Activated B cell treated with CpG ODN at 0.5 μM for 24 hours (primary cell): Measurements from ENCODE around the gene POLR3GL. TPM values are rescaled to one million over a fixed set of nuclear protein-coding genes. Genes with fewer than 3 reads are reported as not detected.
"Not testable (repeated sequence)": the region's sequence is repeated elsewhere in the genome, so short reads cannot be mapped to it uniquely, and the experiment has no call there.

ENCODE experiments used
- ATAC-seq: fragments of 200-7000 bp; cut with Tn5 transposase; one replicate; pipeline ENCODE4 v1.10.0; 2021; ENCODE audit warnings: low read depth, mild to moderate bottlenecking, moderate library complexity
- CTCF ChIA-PET: fragments of 350-600 bp; sonication (Branson Sonifier 250); formaldehyde crosslinking; loops from one replicate; lab custom pipeline; 2021; ENCODE audit warnings: antibody characterized with exemption; lab: Charles Lee
- POLR2A ChIA-PET: fragments of 350-600 bp; sonication (Branson Sonifier 250); formaldehyde crosslinking; loops from one replicate; lab custom pipeline; 2021; ENCODE audit warnings: antibody characterized with exemption; lab: Charles Lee
- DNase-seq: peaks from one replicate; pipeline ENCODE4 v3.0.0; 2022
- H3K27ac Mint-ChIP-seq: one replicate; pipeline ENCODE4 v1.8.0; 2020; ENCODE audit warnings: mixed read lengths
- H3K27me3 Mint-ChIP-seq: one replicate; pipeline ENCODE4 v1.8.0; 2021; ENCODE audit warnings: mixed read lengths
- H3K36me3 Mint-ChIP-seq: one replicate; pipeline ENCODE4 v1.8.0; 2021; ENCODE audit warnings: low read depth, mixed read lengths
- H3K4me1 Mint-ChIP-seq: one replicate; pipeline ENCODE4 v1.8.0; 2021; ENCODE audit warnings: mixed read lengths
- H3K4me3 Mint-ChIP-seq: one replicate; pipeline ENCODE4 v1.8.0; 2020; ENCODE audit warnings: mild to moderate bottlenecking, mixed read lengths
- H3K9me3 Mint-ChIP-seq: one replicate; pipeline ENCODE4 v1.8.0; 2020; ENCODE audit warnings: mixed read lengths
- CTCF ChIP-seq: fragments of 200-600 bp; IDR thresholded peaks from one replicate; pipeline ENCODE4 v1.8.0; 2022; ENCODE audit warnings: antibody characterized with exemption, mild to moderate bottlenecking
- intact Hi-C: fragments of 100-400 bp; cut with micrococcal nuclease; formaldehyde crosslinking; loops from one replicate; pipeline ENCODE4 v1.15.1; 2024
- total RNA-seq: library from RNA; stranded (reverse); gene quantifications from 2 replicates; pipeline ENCODE4 v1.2.3, GENCODE V29; 2022

Gene POLR3GL
- total RNA-seq, 1 donor from 2014 or later: 22.7 TPM

DNA sequence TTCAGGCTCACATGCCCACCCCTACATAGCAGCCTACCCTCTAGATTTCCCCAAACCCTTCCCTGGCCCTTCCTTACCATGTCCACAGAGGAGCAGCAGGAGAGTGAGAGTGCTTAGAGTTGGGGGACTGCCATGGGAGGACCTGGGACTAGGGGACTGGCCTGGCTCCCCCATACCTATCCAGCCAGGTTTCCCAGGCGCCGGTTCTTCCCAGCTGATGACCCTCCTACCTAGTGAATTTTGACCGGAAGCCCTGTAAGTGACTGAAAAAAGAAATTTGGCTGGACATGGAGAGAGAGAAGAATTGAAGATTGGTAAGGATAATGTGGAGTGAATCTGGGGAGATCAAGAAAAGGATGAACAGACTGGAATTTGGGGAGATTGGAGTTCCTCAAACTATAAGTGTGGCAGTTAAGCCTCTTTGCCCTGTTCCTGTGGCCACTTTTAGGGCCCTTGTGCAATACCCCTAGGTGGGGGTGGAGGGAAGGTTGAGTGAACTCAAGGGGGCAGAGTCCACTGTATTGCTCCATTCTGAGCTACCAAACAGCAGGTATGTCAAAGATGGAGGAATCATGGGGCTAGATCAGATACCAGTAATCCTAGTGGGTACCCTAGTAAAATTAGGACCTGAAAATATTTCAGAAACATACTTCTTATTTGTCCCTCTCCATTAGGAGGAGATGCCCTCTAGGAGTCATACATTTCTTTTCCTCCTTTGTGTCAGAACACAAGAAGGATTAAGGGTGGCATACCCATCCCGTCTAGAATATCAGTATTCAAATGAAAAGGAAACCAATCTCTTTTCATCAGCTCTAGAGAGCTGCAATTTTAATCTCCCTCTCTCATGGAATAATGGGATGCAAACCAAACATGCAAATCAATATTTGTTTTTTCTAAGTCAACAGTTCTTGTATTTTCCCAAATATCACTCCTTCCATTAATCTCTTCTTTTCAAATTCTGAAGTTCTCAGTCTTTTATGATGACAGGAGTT is 55.9 kb downstream of the POLR3GL start:
- Mint-ChIP-seq H3K9me3 (no peaks in the 10 kb centered on the region), H3K4me1 (peaks cover 8% of the 10 kb centered on the region), H3K4me3 (peak overlapping the region; percentile 71), H3K36me3 (no peaks in the 10 kb centered on the region), H3K27ac (no peak overlapping the region), H3K27me3 (peaks cover 48% of the 10 kb centered on the region)
- CTCF ChIA-PET: interaction anchor here (0.7 to 1.2 kb wide), 2 partner anchors 12 to 41 kb away, joined by 3 read pairs; no protein-coding TSS in a partner anchor
- POLR2A ChIA-PET: interaction anchor here (0.6 kb wide), 2 partner anchors 24 to 302 kb away, joined by 5 to 7 read pairs; no protein-coding TSS in a partner anchor
- no peak for TF ChIP-seq CTCF
- ATAC-seq (no peak), DNase-seq (no peak)
- intact Hi-C loops: no loop called here

GRCh38 chr1:146021050-146021445 is 56.6 kb downstream of the POLR3GL start:
- no peaks in the 10 kb centered on the region for H3K9me3 Mint-ChIP-seq
- intact Hi-C loops: no loop called here
- ATAC-seq (no peak), DNase-seq (no peak)
- ChIA-PET CTCF (interaction anchor here (1.2 kb wide), 1 partner anchor 12 kb away, joined by 3 read pairs; no protein-coding TSS in a partner anchor), POLR2A (interaction anchor here (0.6 to 0.9 kb wide), 2 partner anchors 12 to 303 kb away, joined by 7 to 8 read pairs; no protein-coding TSS in a partner anchor)
- TF ChIP-seq CTCF: no peak
- peaks cover 49% of the 10 kb centered on the region for H3K27me3 Mint-ChIP-seq
- H3K4me1 Mint-ChIP-seq: peaks cover 8% of the 10 kb centered on the region
- no peak overlapping the region for H3K4me3 Mint-ChIP-seq
- no peaks in the 10 kb centered on the region for H3K36me3 Mint-ChIP-seq
- no peak overlapping the region for H3K27ac Mint-ChIP-seq

GRCh38 chr1:146021622-146022402 is 57.3 kb downstream of the POLR3GL start, which contains the start of gene HJV:
Gene HJV, minus strand, starts transcription at chr1:146021735. Its CDS starts 1,504 bp downstream, at chr1:146020231.
- TF ChIP-seq CTCF: no peak
- no peak for DNase-seq
- no peak for ATAC-seq
- Mint-ChIP-seq H3K27me3 (peaks cover 48% of the 10 kb centered on the region), H3K36me3 (no peaks in the 10 kb centered on the region), H3K4me3 (no peak within 1 kb of the TSS), H3K9me3 (no peaks in the 10 kb centered on the region), H3K4me1 (peaks cover 8% of the 10 kb centered on the region), H3K27ac (no peak within 1 kb of the TSS)
- CTCF ChIA-PET: interaction anchor here (0.7 to 1.3 kb wide), 4 partner anchors 11 to 44 kb away, joined by 3 to 4 read pairs (median 3); no protein-coding TSS in a partner anchor
- intact Hi-C loops: no loop called here
- POLR2A ChIA-PET: interaction anchor here (0.9 kb wide), 1 partner anchor 11 kb away, joined by 8 read pairs; no protein-coding TSS in a partner anchor

DNA sequence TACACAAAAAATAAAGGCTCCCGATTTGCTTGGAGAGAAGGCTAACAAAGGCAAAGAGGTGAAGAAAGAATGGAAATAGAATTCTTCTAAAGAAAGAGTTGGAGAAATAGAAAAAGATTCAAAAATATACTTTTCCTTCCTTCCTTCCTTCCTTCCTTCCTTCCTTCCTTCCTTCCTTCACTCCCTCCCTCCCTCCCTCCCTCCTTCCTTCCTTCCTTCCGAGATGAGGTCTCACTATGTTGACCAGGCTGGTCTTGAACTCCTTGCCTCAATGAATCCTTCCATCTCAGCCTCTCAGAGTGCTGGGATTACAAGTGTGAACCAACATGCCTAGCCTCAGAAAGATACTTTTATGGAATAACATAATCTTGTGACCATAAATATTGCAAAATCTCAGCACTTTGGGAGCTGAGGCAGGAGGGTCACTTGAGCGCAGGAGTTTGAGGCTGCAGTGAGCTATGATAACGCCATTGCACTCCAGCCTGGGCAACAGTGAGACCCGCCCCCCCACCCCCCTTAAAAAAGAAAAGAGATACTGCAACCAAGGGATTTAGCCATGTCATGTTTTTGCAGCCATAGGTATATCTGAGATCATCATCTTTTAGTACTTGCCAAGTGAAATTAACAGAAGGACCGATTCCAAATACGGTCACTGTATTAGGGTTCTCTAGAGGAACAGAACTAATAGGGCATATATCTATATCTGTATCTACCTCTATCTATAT is 58.1 kb downstream of the POLR3GL start:
- Mint-ChIP-seq H3K27me3 (peaks cover 48% of the 10 kb centered on the region), H3K27ac (no peak overlapping the region), H3K4me1 (peaks cover 8% of the 10 kb centered on the region), H3K4me3 (no peak overlapping the region), H3K9me3 (no peaks in the 10 kb centered on the region), H3K36me3 (no peaks in the 10 kb centered on the region)
- no peak for TF ChIP-seq CTCF
- no peak for ATAC-seq
- intact Hi-C loops: no loop called here
- DNase-seq: no peak
- CTCF ChIA-PET: interaction anchor here (0.7 to 1.3 kb wide), 3 partner anchors 14 to 45 kb away, joined by 3 to 4 read pairs (median 3); no protein-coding TSS in a partner anchor
- POLR2A ChIA-PET: no interaction called here

DNA sequence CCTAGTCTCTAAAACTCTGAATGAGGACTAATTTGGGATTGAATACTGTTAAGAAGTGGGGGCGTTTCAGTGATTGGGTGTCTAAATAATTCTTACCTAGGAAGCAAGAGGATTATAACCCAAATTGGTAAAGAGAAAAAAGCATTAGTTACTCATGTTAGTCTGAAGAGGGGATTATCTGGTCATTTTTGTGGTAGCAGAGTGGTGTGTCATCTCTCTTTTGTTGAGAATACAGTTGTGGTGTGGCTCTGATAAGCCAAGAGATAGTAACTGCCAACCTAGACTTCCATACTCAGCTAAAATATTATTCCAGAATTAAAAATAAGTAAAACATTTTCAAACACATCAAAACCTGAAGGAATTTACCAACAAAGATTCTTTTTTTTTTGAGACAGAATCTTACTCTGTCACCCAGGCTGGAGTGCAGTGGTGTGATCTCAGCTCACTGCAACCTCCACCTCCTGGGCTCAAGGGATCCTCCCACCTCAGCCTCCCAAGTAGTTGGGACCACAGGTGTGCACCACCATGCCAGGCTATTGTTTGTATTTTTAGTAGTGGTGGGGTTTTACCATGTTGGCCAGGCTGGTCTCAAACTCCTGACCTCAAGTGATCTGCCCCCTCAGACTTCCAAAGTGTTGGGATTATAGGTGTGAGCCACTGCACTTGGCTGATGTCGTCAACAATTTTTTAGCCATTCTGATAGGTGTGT is 61.5 kb downstream of the POLR3GL start:
- POLR2A ChIA-PET, ATAC-seq: not testable (repeated sequence)

DNA sequence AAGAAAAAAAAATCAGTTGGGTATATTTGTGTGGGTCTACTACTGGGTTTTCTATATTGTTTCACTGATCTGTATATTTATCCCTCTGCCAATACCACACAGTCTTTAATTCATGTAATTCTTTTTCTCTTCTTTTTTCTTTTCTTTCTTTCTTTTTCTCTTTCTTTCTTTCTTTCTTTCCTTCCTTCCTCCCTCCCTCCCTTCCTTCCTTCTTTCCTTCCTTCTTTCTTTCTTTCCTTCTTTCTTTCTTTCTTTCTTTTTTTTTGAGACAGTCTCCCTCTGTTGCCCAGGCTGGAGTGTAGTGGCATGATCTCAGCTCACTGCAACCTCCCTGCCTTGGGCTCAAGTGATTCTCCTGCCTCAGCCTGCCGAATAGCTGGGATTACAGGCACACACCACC is 62.2 kb downstream of the POLR3GL start:
- H3K4me1 Mint-ChIP-seq, ATAC-seq, H3K27ac Mint-ChIP-seq, DNase-seq, H3K4me3 Mint-ChIP-seq, H3K9me3 Mint-ChIP-seq, POLR2A ChIA-PET, intact Hi-C loops, H3K36me3 Mint-ChIP-seq: not testable (repeated sequence)
- CTCF ChIA-PET: interaction anchor here (1.4 kb wide), 1 partner anchor 12 kb away, joined by 3 read pairs; no protein-coding TSS in a partner anchor
- peaks cover 18% of the 10 kb centered on the region for H3K27me3 Mint-ChIP-seq

More for the DNA sequence above, 61.5 kb downstream of the POLR3GL start:
- H3K4me3 Mint-ChIP-seq, H3K4me1 Mint-ChIP-seq, H3K9me3 Mint-ChIP-seq, H3K36me3 Mint-ChIP-seq, H3K27ac Mint-ChIP-seq, intact Hi-C loops, DNase-seq: not testable (repeated sequence)
- H3K27me3 Mint-ChIP-seq: peaks cover 25% of the 10 kb centered on the region
- CTCF ChIA-PET: interaction anchor here (1.4 kb wide), 1 partner anchor 11 kb away, joined by 3 read pairs; no protein-coding TSS in a partner anchor
